MCF 10A (cell line): ENCODE data around the gene LRRC39. TPM values are rescaled to one million over a fixed set of nuclear protein-coding genes. Genes with fewer than 3 reads are reported as not detected.

Experiments used
- BruUV-seq: library from RNA; stranded (reverse); fragments of 400-500 nt; replicated peaks from 2 replicates; lab custom pipeline; 2021; lab: Mats Ljungman, UMichigan
- CTCF ChIA-PET: fragments of 300-600 bp; sonication (Branson Sonifier 250); formaldehyde crosslinking; extraction: SDS; loops from one replicate; lab custom pipeline; 2021; ENCODE audit warnings: antibody characterized with exemption, inconsistent platforms; lab: Yijun Ruan, JAX
- POLR2A ChIA-PET: fragments of 300-600, 350-650 bp; sonication (Branson Sonifier 250); formaldehyde crosslinking; extraction: SDS; loops from one replicate; lab custom pipeline; 2020; ENCODE audit warnings: antibody characterized with exemption, inconsistent platforms; lab: Yijun Ruan, JAX
- DNase-seq: peaks from one replicate; pipeline ENCODE4 v3.0.0-alpha.2; 2018; ENCODE audit not compliant: unreplicated experiment
- H3K27ac Mint-ChIP-seq: one replicate; pipeline ENCODE4 v1.8.0; 2022; ENCODE audit warnings: mild to moderate bottlenecking, low read depth, mixed read lengths; ENCODE audit not compliant: unreplicated experiment
- H3K27me3 Mint-ChIP-seq: one replicate; pipeline ENCODE4 v1.8.0; 2022; ENCODE audit warnings: mixed read lengths; ENCODE audit not compliant: insufficient read depth, unreplicated experiment
- H3K36me3 Mint-ChIP-seq: one replicate; pipeline ENCODE4 v1.8.0; 2022; ENCODE audit warnings: mild to moderate bottlenecking, moderate library complexity, mixed read lengths; ENCODE audit not compliant: insufficient read depth, unreplicated experiment
- H3K4me1 Mint-ChIP-seq: one replicate; pipeline ENCODE4 v1.8.0; 2022; ENCODE audit warnings: mixed read lengths; ENCODE audit not compliant: insufficient read depth, unreplicated experiment
- H3K4me3 Mint-ChIP-seq: one replicate; pipeline ENCODE4 v1.8.0; 2022; ENCODE audit warnings: mild to moderate bottlenecking, moderate library complexity, mixed read lengths; ENCODE audit not compliant: unreplicated experiment
- H3K9me3 Mint-ChIP-seq: one replicate; pipeline ENCODE4 v1.8.0; 2022; ENCODE audit warnings: mixed read lengths; ENCODE audit not compliant: unreplicated experiment
- CTCF ChIP-seq: fragments of 200-600 bp; IDR thresholded peaks from one replicate; pipeline ENCODE4 v1.8.0; 2022; ENCODE audit warnings: antibody characterized with exemption, mild to moderate bottlenecking; ENCODE audit not compliant: unreplicated experiment
- intact Hi-C: fragments of 100-400 bp; cut with micrococcal nuclease; formaldehyde crosslinking; loops from 2 replicates; pipeline ENCODE4 v1.14.1; 2022
- total RNA-seq: library from RNA; stranded (reverse); gene quantifications from 2 replicates; pipeline ENCODE4 v1.2.3, GENCODE V29; 2022

LRRC39 gene
- total RNA-seq, 1 experiment from 2014 or later = 0.65 TPM

GRCh38 chr1:100132566-100133477, 45.2 kb downstream of the LRRC39 start, which contains the start of the genes SASS6 and TRMT13:
SASS6 (minus strand) TSS chr1:100132930; CDS start chr1:100132814, 116 bp downstream.
TRMT13 (plus strand) TSS chr1:100133163; CDS start chr1:100133169, 6 bp downstream.
- Mint-ChIP-seq H3K9me3 (no peaks in the 10 kb centered on the region), H3K4me1 (peaks cover 19% of the 10 kb centered on the region), H3K27ac (peak within 1 kb of the TSS; percentile 75), H3K4me3 (peak within 1 kb of the TSS; percentile 86), H3K27me3 (no peaks in the 10 kb centered on the region), H3K36me3 (peaks cover 14% of the 10 kb centered on the region)
- DNase-seq = peak; percentile 98
- TF ChIP-seq CTCF = no peak
- ChIA-PET CTCF (interaction anchor here (0.6 kb wide), 1 partner anchor 736 kb away, joined by 3 read pairs; no protein-coding TSS in a partner anchor), POLR2A (interaction anchor here (0.6 to 1.7 kb wide), 21 partner anchors 10 to 1425 kb away, joined by 3 to 18 read pairs (median 5); partner anchors contain the start of genes AGL, DBT, EXTL2 and FRRS1)
- intact Hi-C loops = loop anchor here (2.0 to 10.0 kb wide), 7 partner anchors 96 to 762 kb away; partner anchors contain the start of genes CDC14A, EXTL2, RTCA and SLC30A7
- BruUV-seq = no TSS peak

GRCh38 chr1:100131623-100132022, 46.4 kb downstream of the LRRC39 start:
- ChIA-PET CTCF (no interaction called here), POLR2A (interaction anchor here (0.5 to 1.8 kb wide), 3 partner anchors 92 to 368 kb away, joined by 3 to 5 read pairs (median 4); no protein-coding TSS in a partner anchor)
- BruUV-seq = no TSS peak
- Mint-ChIP-seq H3K4me3 (peak overlapping the region; percentile 86), H3K27ac (peak overlapping the region; percentile 75), H3K9me3 (no peaks in the 10 kb centered on the region), H3K27me3 (no peaks in the 10 kb centered on the region), H3K4me1 (peaks cover 19% of the 10 kb centered on the region), H3K36me3 (peaks cover 2% of the 10 kb centered on the region)
- no peak for TF ChIP-seq CTCF
- intact Hi-C loops = loop anchor here (2.0 to 10.0 kb wide), 7 partner anchors 95 to 763 kb away; partner anchors contain the start of genes CDC14A, EXTL2, RTCA and SLC30A7
- DNase-seq = no peak

GRCh38 chr1:100130552-100131077, 47.4 kb downstream of the LRRC39 start:
- peak; percentile 58 for DNase-seq
- intact Hi-C loops = loop anchor here (5.0 to 10.0 kb wide), 2 partner anchors 323 to 764 kb away; partner anchors contain the start of genes EXTL2 and SLC30A7
- CTCF ChIA-PET = no interaction called here

More at GRCh38 chr1:100130552-100131077, 47.4 kb downstream of the LRRC39 start:
- no TSS peak for BruUV-seq
- Mint-ChIP-seq H3K27ac (peak overlapping the region; percentile 42), H3K4me3 (peak overlapping the region; percentile 86), H3K27me3 (no peaks in the 10 kb centered on the region), H3K9me3 (no peaks in the 10 kb centered on the region), H3K4me1 (peaks cover 19% of the 10 kb centered on the region), H3K36me3 (no peaks in the 10 kb centered on the region)
- POLR2A ChIA-PET = interaction anchor here (1.0 to 1.8 kb wide), 5 partner anchors 82 to 365 kb away, joined by 3 to 9 read pairs (median 4); partner anchors contain the start of genes AGL and FRRS1
- TF ChIP-seq CTCF = no peak
